Left colon (tissue), 2 donors: ENCODE data around the gene VSIG1. TPM values are rescaled to one million over a fixed set of nuclear protein-coding genes. Genes with fewer than 3 reads are reported as not detected.

Experiments used
- ATAC-seq: fragments of 200-7000 bp; cut with Tn5 transposase; one replicate; pipeline ENCODE4 v1.9.1; 2020; ENCODE audit warnings: mild to moderate bottlenecking, moderate library complexity
- DNase-seq, 2 donors: peaks; one replicate each; pipeline ENCODE4 v3.0.0-alpha.2; 2020
- intact Hi-C, 2 donors: fragments of 100-400 bp; cut with DNase I in 1 of 2; cut with micrococcal nuclease in 1 of 2; formaldehyde crosslinking; loops; one replicate each; pipeline versions ENCODE4 v1.11.2 to v1.14.0; 2022; cut with DNase I, micrococcal nuclease
- total RNA-seq, 2 donors: library from RNA; stranded (reverse); fragmentation: NEBNext Ultra II Directional; extraction: Animal tissue kit (Norgen Biotek cat#: 25700); gene quantifications; one replicate each; pipeline ENCODE4 v1.2.1, GENCODE V29; 2021
- donor health status: DM: no; HTN: no; CAD: no.
- donor health status: DM: yes; HTN: yes; CAD: no.

VSIG1 gene
- total RNA-seq, 2 donors from 2014 or later: 0.50 TPM; not detected in 1

DNA sequence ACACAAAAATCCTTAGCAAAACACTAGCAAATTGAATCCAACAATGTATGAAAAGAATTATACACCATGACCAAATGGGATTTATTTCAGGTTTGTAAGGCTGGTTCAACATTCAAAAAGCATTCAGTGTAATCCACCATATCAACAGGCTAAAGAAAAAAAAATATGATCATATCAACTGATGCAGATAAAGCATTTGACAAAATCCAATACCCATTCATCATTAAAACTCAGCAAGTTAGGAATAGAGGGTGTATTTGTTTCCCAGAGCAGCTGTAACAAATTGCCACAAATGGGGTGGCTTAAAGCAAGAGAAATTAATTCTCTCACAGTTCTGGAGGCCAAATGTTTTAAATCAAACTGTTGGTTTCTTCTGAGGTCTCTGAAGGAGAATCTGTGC is 10.7 kb downstream of the VSIG1 start:
- ATAC-seq: no peak
- no peak for DNase-seq
- intact Hi-C loops: no loop called here

DNA sequence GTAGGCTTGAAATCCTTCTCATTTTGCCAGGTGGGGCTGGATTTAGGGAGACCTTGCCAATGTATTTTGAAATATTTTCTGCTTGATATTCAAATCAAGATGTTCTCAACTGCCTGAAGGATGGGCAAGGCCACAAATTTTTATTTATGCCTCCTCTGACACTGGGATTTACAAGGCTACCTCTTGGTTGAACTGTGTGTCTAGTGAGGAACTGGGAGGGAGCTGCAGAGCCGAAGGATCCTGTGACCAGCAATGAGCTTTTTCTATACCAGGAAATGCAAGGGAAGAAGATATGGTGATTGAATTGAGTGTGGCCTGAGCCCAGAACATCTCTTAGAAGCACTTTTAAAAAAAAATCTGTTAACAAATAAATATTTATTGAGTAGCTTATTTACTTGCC is 14.9 kb downstream of the VSIG1 start:
- ATAC-seq (no peak), DNase-seq (no peak)
- intact Hi-C loops: no loop called here

DNA sequence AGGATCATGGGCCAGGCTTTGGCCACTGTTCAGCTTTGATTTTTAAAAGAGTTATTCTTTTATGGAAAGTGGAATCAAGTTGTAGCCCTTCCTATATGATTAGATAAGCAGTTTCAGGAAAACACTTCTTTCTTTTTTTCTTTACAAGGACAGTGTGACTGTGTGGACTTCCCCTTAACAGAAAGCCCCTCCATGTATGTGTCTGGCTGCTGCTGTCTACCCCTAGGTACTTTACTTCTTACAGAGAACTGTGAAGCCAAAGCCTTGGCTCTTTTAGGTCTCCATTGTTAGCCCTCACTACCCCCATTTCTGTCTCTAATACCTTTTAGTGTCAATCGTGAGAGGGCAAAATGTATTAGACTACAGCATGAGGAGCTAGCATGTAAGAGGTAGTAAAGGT is 19.1 kb downstream of the VSIG1 start:
- intact Hi-C loops: no loop called here
- DNase-seq (no peak), ATAC-seq (no peak)

DNA sequence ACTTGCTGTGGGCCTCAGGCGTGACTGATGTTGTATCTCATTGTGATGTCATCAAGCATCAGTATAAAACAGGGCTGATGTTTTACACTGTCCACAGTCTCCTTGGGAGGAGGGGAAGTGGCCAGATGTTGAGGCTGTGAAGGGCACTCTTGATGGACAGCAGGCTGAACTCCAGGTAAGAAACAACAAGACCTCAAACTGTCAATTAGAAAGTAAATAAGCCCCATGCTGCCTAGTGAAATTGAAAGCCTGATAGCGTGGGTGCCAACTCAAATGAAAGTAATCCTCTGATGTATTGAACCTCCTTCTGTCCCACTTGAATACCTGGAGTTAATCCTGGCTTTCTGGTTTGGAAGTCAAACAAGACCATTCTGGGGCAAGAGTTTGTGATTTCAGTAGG is 19.7 kb downstream of the VSIG1 start:
- DNase-seq: no peak
- ATAC-seq: no peak
- intact Hi-C loops: no loop called here

DNA sequence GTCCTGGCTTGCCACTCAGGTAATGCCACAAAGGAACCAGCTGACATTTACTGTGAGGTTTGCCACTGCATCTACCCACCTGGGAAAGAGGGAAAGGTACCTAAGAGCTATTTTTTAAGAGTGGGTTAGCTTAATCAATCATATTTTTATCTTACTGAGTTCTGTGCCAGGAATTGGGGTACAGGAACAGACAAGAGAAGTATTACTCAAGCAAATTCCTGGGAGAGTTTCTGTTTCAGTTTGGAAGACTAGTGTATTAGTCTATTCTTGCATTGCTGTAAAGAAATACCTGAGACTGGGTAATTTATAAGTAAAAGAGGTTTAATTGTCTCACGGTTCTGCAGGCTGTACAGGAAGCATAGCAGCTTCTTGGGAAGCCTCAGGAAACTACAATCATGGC is 23.3 kb downstream of the VSIG1 start:
- intact Hi-C loops: no loop called here
- ATAC-seq: no peak
- no peak for DNase-seq

DNA sequence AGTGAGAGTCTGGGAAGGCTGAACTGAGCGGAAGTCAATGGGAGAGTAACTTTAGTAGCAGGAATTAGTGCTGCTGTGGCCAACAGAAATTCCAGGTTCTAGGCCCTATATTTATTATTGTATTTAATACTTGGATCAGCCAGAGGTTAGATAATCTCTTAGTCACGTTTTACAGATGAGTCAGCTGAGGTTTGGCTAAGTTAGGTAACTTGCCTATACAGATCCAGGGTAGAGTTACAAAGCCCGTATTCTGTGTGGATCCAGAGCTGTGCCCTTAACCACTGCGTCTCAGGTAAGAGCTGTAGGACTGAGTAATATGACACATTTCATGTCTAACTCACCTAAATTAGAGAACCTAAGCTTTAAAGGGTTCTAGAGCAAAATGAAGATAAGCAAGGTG is 26.0 kb downstream of the VSIG1 start:
- intact Hi-C loops: no loop called here
- DNase-seq (no peak), ATAC-seq (no peak)

DNA sequence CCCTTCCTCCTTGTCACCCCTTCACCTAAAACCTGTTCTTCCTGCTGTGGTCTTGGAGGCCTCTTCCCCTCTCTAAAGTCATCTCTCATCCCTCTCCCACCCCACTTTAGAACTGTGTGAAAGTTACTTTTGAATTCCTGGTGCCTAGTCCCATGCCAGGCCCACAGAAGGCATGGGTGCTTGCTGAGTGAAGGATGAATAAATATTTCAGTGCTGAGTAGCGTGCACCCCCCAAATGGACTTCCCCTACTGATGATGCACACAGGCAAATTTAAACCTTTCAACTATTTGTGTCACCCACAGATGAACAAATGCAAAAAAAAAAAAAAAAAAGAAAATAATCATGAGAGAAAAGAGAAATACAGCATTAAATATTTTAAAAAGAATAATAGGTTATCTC is 26.7 kb downstream of the VSIG1 start:
- intact Hi-C loops: no loop called here
- DNase-seq (no peak), ATAC-seq (no peak)

DNA sequence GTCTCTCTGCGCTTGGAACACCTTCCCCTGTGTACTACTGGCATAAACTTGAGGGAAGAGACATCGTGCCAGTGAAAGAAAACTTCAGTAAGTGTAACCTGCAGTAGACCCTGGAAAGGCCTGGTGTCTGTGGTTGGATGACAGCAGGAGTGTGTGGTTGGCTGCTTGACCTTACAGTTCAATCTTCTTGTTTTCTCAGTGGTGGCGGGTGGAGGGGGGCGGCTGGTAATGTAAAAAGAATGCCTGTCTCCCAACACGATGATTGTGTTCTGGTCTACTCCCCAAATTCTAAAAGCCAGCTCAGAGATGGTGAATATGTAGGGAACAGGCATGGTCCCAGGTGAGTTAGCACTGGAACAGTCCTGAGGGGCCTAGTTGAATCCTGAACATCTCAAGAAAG is 27.9 kb downstream of the VSIG1 start:
- DNase-seq: no peak
- intact Hi-C loops: no loop called here
- ATAC-seq: no peak

DNA sequence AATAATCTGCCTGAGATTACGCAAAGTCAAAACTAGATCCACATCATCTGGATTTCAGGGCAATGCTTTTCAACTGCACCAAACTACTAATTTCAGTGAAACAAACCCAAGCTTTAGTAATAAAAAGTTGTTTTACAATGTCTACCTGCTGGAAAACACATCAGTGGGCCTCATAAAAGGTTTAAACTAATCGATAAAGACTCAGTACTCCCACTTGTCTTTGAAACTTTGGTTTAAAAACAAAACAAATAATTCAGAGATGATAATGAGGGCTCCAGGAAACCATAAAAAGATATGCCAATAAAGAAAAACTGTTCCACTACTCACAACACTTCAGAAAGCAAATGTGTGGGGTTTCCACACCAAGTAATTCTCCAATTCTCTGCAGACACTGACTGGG is 36.2 kb downstream of the VSIG1 start:
- no peak for ATAC-seq

DNA sequence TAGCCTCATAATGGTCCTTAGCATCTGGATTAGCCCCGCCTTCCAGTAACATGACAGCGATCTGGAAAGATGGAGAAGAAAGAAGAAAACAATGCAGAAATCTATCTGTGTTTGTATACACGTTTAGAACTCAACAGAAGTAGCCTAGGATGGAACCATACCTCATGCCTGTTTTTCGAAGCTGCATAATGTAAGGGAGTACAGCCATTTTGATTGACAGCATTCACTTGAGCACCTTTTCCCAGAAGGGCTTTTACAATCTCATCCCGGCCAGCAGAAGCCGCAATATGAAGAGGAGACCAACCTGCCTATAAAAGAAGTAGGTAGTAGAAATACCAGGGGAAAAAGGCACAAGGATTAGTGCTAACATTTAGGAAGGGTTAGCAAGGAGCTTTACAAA is 42.9 kb downstream of the VSIG1 start:
- DNase-seq (no peak), ATAC-seq (no peak)
- intact Hi-C loops: no loop called here

More for the DNA sequence above, 36.2 kb downstream of the VSIG1 start:
- no peak for DNase-seq
- intact Hi-C loops: no loop called here

DNA sequence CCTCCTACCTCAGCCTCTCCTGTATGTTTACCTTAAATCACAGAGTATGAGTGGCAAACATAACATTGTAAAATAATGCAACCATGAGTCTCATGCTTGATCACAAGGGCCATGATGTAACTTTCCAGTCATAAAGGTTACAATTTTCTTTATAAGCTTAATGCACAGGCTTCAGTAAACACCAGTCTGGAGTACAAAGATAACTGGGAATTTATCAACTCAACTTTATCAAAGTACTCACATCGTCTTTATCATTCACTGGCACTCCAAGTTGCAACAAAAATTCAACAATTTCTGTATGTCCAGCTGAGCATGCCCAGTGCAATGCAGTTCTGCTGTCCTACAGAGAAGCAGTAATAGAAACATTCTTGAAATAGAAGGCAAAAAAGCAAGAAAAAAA is 43.6 kb downstream of the VSIG1 start:
- DNase-seq: no peak
- intact Hi-C loops: no loop called here
- ATAC-seq: peak; percentile 23

DNA sequence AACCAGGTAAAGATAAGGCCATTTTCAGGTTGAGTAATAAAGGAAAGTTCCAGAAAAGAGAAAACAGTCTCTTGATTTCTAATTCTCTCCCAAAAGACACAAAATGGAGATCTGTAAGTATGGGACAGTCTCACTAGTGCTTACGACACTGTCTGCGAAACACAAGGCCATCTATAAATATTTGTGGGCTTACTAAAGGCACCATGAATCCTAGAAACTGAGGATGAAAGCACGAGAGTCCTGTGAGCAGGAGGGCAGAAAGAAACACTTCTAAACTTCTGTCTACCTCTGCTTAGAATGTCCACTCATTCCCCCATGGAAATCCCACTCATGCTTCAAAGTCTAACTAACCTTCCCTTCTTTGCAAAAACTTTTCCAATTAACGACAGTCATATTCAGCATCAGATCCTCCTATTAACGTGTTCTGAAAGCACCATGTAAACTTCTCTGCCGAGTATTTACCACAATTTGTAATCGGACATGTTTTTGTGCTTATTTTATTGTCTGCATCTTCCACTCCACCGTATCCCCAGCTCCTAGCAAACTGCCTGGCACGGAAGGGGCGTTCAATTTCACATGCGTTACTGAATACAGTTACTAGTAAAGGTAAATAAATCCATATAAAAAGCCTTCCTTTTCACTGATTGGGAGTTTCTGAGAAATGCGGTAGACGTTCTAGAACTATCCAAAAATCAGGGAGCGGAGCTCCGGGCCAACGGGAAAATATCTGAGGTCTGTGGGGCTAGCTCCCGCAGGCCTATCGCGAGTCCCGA is 45.8 kb downstream of the VSIG1 start:
- DNase-seq (no peak), ATAC-seq (peak; percentile 0)
- intact Hi-C loops: no loop called here

DNA sequence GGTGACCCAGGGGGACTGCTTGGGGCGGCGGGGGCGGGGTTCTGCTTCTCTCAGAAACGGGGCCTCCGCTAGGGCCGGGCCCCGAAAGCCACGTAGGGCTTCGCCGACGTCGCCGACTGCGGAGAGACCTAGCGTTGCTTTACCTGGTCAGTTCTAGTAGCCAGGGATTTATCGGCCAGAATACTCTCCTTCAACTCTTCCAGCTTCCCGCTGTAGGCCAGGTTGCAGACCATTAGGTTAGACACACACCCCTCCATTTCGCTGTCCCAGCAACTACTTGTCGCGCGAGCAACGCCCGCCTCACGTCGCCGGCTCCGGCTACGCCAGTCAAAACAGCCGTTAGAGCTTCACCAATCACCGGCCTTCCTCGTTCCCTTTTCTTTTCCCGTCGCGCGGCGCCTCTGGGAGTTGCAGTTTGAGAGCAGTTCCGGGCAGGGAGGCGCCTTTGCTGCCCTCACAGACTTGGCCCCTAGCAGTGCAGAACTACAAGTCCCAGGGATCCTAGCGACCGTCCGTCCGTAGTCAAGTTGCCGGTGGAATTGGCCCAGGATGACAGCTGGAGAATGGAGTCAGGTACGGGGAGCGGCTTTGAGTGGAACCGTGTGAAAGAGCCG is 46.5 kb downstream of the VSIG1 start, which contains the start of the genes ATG4A and PSMD10:
ATG4A (plus strand) TSS at position 515 of the 614 bp plus-strand sequence; CDS start at position 564, 49 bp downstream.
PSMD10 (minus strand) TSS at position 279 of the 614 bp plus-strand sequence; CDS start at position 257, 22 bp downstream.
- intact Hi-C loops: no loop called here
- ATAC-seq: peak; percentile 92
- DNase-seq: peak; percentile 92 to 95

DNA sequence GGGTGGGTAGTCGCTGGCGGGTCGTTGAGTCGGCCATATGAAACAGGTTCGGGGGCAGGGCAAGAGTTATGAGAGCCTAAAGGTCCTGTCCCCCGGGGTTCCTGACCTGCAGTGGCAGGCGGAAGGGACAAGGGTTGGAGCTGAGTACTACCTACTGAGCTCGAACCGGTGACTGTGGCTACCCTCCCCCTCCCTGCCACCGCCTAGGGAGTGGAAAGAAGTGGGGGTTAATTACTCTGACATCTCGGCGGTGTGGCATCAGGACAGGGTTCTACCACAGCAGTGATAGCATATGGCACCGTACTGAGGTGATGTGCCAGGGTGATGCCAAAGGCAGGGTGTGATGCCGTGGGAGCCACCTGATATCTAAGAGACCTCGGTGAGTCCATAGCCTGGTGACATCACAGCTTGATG is 47.0 kb downstream of the VSIG1 start:
- ATAC-seq (peak; percentile 66), DNase-seq (peak; percentile 66 to 70)
- intact Hi-C loops: no loop called here

DNA sequence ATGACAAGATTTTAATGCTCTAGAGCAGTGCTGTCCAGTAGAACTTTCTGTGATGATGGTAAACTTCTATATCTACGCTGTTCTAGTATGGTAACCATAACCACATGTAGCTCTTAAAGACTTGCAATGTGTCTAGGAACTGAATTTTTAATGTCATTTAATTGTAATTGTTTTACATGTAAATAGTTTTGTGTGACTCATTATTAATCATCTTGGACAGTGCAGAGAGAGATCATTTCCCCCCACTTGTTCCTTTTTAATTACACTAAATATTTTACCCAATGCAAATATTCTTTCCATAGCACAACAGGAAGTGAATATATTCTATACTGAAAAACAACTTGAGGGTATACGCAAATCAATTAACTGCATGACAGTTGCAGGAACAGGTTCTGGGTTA is 52.5 kb downstream of the VSIG1 start:
- ATAC-seq (no peak), DNase-seq (no peak)
- intact Hi-C loops: no loop called here

DNA sequence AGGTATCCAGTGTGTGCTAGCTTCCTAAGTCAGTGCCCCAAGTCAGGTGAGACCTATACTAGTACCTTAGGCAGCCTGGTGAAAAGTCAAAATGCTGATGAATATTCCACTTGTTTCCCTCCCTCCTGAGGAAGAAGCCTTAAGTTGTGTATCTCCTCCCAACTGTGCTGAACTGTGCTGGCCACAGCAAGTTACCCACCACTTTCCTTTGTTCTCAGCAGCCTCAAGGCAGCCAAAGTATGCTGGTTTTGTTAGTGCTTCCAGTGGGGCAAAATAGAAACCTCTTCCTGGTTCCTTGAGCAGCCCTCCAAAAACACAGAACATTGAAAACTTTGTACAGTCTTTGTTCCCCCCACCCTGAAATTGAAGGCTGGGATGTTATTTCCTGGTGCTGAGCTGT is 60.6 kb downstream of the VSIG1 start:
- no peak for DNase-seq
- intact Hi-C loops: no loop called here
- no peak for ATAC-seq

DNA sequence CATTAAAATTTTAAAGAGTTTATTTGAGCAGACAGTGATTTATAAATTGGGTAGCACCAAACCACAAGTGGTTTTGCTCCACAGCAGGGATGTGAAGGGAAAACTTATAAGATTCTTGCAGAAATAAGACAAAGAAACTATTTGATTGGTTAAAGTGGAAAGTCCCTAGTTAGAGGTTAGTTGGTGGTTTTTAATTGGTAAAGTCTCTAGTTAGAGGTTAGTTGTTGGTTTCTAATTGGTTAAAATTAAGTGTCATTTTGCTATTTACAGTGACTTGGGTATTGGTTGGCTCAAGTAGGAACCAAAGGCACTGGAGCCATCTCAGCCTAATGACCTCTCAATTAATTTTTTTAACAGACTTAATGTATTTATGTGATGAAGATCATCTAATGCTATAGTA is 69.7 kb downstream of the VSIG1 start:
- ATAC-seq: no peak
- no peak for DNase-seq
- intact Hi-C loops: no loop called here

DNA sequence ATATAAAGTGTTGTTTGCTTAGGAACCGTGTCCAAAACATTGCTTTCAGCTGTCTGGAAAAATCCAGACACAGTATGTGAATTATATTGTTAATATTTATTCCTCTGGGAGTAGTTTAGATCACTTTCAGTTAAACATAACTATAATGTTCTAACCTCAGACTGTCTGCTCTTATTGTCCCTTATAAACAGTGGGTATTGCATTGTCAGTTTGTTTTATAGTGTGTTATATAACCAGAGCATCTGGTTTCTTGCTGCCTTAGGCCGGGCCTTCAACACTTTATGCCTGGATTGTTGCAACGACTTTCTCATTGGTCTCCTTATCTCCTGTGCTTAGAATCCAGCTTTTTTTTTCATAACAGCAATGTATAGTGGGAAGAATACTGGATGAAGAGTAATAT is 73.1 kb downstream of the VSIG1 start:
- intact Hi-C loops: no loop called here
- DNase-seq (no peak), ATAC-seq (peak; percentile 98)

DNA sequence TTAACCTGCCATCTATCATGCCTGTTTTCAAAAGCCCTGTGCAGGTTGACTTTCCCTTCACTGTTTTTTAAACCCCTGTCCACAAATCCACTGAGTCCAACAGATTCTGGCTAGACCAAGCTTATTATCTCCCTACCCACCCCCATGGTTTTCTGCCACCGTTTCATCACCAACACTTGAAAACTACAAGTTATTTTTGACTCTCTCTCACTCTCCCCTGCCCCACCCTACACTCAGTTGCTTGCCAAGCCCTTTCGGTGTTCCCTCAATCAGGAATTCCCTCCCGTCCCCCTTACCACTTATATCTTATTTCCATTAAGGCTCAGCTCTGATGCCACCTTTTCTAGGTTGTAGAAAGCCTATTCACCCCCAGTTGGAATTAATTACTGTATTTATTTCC is 76.4 kb downstream of the VSIG1 start:
- DNase-seq (no peak), ATAC-seq (no peak)
- intact Hi-C loops: no loop called here

DNA sequence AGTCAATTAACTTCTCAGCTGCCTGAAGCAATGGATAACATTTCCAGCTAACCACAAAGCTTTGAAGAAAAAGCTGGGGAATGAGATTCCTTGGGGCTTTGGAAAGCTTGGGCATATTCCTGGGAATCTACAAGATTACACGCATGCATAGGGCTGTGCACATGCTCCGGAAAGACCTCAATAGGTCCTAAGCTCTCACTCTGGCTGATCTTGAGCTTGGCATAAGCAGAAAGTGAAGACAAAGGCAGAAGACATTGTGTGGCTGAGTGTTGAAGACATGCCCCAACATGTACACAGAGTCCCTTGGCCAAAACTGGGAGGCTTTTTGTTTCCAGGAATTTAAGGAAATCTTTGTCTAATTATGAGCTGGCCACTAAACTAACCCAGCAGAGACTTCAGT is 77.9 kb downstream of the VSIG1 start:
- ATAC-seq: no peak
- intact Hi-C loops: no loop called here

More for the DNA sequence above, 77.9 kb downstream of the VSIG1 start:
- DNase-seq: no peak
